ENCODE results near the gene HES1.

Gene HES1

DNA sequence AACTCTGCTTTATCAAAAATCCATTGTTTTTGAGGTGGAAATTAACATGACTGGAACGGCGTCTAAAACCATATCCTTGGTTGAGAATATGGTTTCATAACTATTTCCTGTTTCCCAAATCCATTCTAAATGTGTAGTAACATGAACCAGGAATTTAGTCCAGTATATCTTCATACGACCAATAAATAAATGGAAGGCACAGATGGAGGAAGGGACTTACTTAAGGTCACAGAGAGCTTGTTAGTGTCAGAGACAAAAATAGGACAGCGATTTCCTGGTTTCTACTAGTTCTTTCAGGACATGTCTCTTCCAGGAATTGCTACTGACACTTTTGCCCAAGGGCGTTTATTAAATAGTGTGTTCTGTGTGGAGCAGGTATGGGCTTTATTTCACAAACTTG lies 41.2 kb downstream of the HES1 start:
- Histone ChIP-seq H3K27ac (ENCODE audit: insufficient read depth, low read length, poor library complexity, severe bottlenecking) (no peak overlapping the region), H3K4me1 (ENCODE audit: control insufficient read depth, insufficient read depth, low read length, poor library complexity, severe bottlenecking) (no peaks in the 10 kb centered on the region), H3K27me3 (replicated peaks; ENCODE audit: control insufficient read depth, insufficient read depth, low read length, poor library complexity, severe bottlenecking) (peaks cover 3% of the 10 kb centered on the region), H3K36me3 (ENCODE audit: control insufficient read depth, insufficient read depth, low read length) (no peaks in the 10 kb centered on the region), H3K9me3 (ENCODE audit: control insufficient read depth, low read length) (no peaks in the 10 kb centered on the region), H3K4me3 (ENCODE audit: insufficient read depth, low read depth, low read length, poor library complexity, severe bottlenecking) (no peak overlapping the region)
- DNase-seq = no peak

DNA sequence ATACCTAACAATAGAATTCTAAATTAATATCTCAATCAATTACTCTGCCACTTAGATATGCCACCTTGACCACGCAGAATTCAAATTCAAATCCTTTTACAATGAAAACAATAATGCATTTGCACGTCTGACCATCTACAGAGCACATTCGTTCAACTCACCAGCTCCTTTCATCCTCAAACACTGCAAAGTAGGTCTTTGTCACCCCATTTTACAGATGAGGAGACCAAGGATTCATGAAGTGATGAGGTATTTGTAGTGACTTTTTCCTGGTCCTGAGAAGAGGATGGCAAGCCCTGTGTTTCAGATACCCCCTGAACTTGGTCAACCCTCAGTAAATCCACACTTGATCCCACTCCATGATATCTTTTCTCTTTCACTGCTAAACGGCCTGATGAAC lies 42.2 kb downstream of the HES1 start:
- Histone ChIP-seq H3K27ac (ENCODE audit: insufficient read depth, low read length, poor library complexity, severe bottlenecking) (no peak overlapping the region), H3K4me1 (ENCODE audit: control insufficient read depth, insufficient read depth, low read length, poor library complexity, severe bottlenecking) (no peaks in the 10 kb centered on the region), H3K36me3 (ENCODE audit: control insufficient read depth, insufficient read depth, low read length) (no peaks in the 10 kb centered on the region), H3K27me3 (replicated peaks; ENCODE audit: control insufficient read depth, insufficient read depth, low read length, poor library complexity, severe bottlenecking) (peaks cover 3% of the 10 kb centered on the region), H3K4me3 (ENCODE audit: insufficient read depth, low read depth, low read length, poor library complexity, severe bottlenecking) (no peak overlapping the region), H3K9me3 (ENCODE audit: control insufficient read depth, low read length) (no peaks in the 10 kb centered on the region)
- no peak for DNase-seq

DNA sequence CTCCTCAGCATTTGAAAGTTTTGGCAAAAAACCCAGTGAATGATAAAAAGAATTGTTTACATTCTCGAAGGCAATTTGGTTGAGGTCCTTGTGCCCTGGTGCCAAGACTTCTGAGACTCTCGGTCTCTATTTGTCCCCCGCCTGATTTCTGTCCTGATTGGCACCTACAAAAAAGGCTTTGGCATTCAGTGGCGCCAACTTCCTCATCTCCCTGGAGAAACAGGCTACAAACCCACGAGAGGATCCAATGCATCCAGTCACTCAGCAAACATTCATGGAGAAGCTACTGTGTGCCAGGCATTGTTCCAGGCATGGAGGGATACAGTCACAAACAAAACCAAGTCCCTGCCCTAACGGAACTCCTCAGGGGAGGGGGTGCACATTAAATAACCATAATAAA lies 42.7 kb downstream of the HES1 start:
- no peak overlapping the region for H3K27ac ChIP-seq (ENCODE audit: insufficient read depth, low read length, poor library complexity, severe bottlenecking)
- no peak for DNase-seq
- peaks cover 3% of the 10 kb centered on the region for H3K27me3 ChIP-seq (replicated peaks; ENCODE audit: control insufficient read depth, insufficient read depth, low read length, poor library complexity, severe bottlenecking)
- no peak overlapping the region for H3K4me3 ChIP-seq (ENCODE audit: insufficient read depth, low read depth, low read length, poor library complexity, severe bottlenecking)
- no peaks in the 10 kb centered on the region for H3K9me3 ChIP-seq (ENCODE audit: control insufficient read depth, low read length)
- H3K36me3 ChIP-seq (ENCODE audit: control insufficient read depth, insufficient read depth, low read length) = no peaks in the 10 kb centered on the region
- no peaks in the 10 kb centered on the region for H3K4me1 ChIP-seq (ENCODE audit: control insufficient read depth, insufficient read depth, low read length, poor library complexity, severe bottlenecking)

DNA sequence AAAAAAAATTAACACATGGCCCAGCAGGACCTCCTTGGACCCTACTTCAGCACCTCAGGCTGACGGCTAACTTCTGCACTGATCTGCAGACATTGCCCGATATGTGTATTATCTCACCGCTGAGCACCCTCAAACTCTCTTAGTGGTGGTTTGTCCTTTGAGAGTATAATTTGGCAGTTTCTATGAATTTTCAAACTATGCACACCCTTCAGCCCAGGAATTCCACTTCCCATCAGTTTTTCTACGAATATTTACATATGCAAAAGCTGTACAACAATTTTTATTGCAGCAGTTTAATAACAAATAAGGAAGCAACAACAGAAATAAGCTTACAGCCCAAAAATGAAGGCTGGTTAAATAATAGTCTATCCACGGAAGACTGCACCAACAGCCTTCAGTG lies 44.6 kb downstream of the HES1 start:
- Histone ChIP-seq H3K27ac (ENCODE audit: insufficient read depth, low read length, poor library complexity, severe bottlenecking) (no peak overlapping the region), H3K4me3 (ENCODE audit: insufficient read depth, low read depth, low read length, poor library complexity, severe bottlenecking) (no peak overlapping the region), H3K4me1 (ENCODE audit: control insufficient read depth, insufficient read depth, low read length, poor library complexity, severe bottlenecking) (no peaks in the 10 kb centered on the region), H3K36me3 (ENCODE audit: control insufficient read depth, insufficient read depth, low read length) (no peaks in the 10 kb centered on the region), H3K9me3 (ENCODE audit: control insufficient read depth, low read length) (no peaks in the 10 kb centered on the region), H3K27me3 (replicated peaks; ENCODE audit: control insufficient read depth, insufficient read depth, low read length, poor library complexity, severe bottlenecking) (no peaks in the 10 kb centered on the region)
- DNase-seq = no peak

DNA sequence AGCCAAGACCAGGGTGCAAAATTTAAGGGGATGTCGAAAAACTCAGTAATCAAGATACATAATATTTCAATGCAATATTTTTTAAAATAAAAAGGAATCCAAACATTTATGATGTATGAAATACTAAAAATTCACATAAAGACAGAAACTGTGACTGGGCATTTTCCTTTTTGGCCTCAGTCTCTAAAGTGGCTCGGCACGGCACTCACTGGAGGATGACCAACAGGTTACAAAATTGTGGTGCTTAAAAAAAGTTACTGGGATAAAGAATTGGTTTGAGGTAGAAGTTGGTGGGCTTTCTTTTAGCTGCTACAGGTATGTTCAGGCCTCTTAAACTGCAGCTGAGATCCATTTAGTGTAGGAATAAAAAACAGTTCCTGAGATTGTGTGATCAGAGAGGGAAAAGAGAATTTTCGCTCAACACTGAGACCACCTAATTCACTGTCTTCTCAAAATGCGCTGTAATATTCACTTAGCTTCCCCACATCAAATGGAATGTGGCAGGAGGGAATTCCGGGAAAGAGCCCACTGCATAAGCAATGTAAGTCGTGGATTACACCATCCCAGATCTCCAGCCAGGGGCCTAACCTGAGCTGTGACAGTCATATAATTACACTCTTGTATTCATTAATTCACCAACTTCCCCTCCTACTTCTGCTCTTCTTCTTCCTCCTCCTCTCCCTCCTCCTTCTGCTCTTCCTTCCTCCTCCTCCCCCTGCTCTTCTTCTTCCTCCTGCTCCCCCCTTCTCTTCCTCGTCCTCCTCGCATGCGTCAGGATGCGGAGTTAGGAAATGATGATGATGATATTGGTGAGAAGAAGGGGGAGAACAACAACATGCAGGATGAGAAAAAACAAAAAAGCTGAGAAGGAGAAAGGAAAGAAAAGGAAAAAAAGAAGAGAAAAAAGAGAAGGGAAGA lies 45.9 kb downstream of the HES1 start:
- Histone ChIP-seq H3K36me3 (ENCODE audit: control insufficient read depth, insufficient read depth, low read length) (no peaks in the 10 kb centered on the region), H3K4me1 (ENCODE audit: control insufficient read depth, insufficient read depth, low read length, poor library complexity, severe bottlenecking) (no peaks in the 10 kb centered on the region), H3K27me3 (replicated peaks; ENCODE audit: control insufficient read depth, insufficient read depth, low read length, poor library complexity, severe bottlenecking) (no peaks in the 10 kb centered on the region), H3K9me3 (ENCODE audit: control insufficient read depth, low read length) (no peaks in the 10 kb centered on the region), H3K4me3 (ENCODE audit: insufficient read depth, low read depth, low read length, poor library complexity, severe bottlenecking) (no peak overlapping the region), H3K27ac (ENCODE audit: insufficient read depth, low read length, poor library complexity, severe bottlenecking) (no peak overlapping the region)
- DNase-seq = no peak

DNA sequence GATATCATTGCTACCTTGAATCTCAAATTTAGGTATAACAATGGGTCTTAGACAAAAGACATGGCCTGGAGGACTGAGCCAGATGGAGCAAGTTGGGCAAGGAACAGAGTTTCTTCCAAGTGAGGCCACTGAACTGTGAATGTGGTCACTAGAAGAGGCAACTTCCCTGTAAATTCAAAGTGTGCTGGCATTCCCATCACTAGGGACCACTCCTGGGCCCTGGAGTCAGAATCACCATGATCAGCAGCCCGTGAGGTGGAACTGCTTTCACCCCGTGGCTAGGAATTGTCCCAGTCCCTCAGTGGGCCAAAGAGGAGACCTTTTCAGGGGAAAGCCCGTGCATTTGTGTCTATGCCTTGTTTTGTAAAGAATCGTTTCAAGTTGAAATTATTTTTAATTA lies 47.3 kb downstream of the HES1 start:
- no peaks in the 10 kb centered on the region for H3K36me3 ChIP-seq (ENCODE audit: control insufficient read depth, insufficient read depth, low read length)
- H3K27ac ChIP-seq (ENCODE audit: insufficient read depth, low read length, poor library complexity, severe bottlenecking) = no peak overlapping the region
- no peak overlapping the region for H3K4me3 ChIP-seq (ENCODE audit: insufficient read depth, low read depth, low read length, poor library complexity, severe bottlenecking)
- DNase-seq = no peak
- H3K4me1 ChIP-seq (ENCODE audit: control insufficient read depth, insufficient read depth, low read length, poor library complexity, severe bottlenecking) = no peaks in the 10 kb centered on the region
- H3K27me3 ChIP-seq (replicated peaks; ENCODE audit: control insufficient read depth, insufficient read depth, low read length, poor library complexity, severe bottlenecking) = no peaks in the 10 kb centered on the region
- H3K9me3 ChIP-seq (ENCODE audit: control insufficient read depth, low read length) = no peaks in the 10 kb centered on the region

DNA sequence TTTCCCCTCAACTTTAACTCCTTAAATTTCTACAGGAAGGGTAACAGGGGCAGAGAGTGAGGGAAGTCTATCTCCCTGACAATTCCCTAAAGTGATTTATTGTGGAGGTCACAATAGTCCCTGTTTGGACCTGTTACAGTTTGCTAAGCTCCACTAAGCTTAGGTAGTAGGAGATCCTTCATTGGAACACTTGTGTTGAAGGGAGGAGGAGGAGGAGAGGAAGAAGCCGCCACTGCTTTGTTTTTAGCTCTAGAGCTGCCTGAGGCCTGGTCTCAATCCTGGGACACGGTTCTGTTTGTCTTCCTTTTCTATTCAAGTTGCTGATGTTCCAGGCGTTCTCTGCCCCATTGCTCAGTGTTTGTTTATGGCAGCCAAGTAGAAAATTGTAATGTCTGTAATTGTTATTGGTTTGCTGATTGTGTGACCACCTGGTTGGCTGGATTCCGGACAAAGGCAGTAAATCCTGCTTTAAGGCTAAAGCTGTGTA lies 48.4 kb downstream of the HES1 start:
- no peak overlapping the region for H3K4me3 ChIP-seq (ENCODE audit: insufficient read depth, low read depth, low read length, poor library complexity, severe bottlenecking)
- H3K4me1 ChIP-seq (ENCODE audit: control insufficient read depth, insufficient read depth, low read length, poor library complexity, severe bottlenecking) = no peaks in the 10 kb centered on the region
- no peaks in the 10 kb centered on the region for H3K36me3 ChIP-seq (ENCODE audit: control insufficient read depth, insufficient read depth, low read length)
- H3K27me3 ChIP-seq (replicated peaks; ENCODE audit: control insufficient read depth, insufficient read depth, low read length, poor library complexity, severe bottlenecking) = no peaks in the 10 kb centered on the region
- no peak overlapping the region for H3K27ac ChIP-seq (ENCODE audit: insufficient read depth, low read length, poor library complexity, severe bottlenecking)
- no peaks in the 10 kb centered on the region for H3K9me3 ChIP-seq (ENCODE audit: control insufficient read depth, low read length)
- no peak for DNase-seq

DNA sequence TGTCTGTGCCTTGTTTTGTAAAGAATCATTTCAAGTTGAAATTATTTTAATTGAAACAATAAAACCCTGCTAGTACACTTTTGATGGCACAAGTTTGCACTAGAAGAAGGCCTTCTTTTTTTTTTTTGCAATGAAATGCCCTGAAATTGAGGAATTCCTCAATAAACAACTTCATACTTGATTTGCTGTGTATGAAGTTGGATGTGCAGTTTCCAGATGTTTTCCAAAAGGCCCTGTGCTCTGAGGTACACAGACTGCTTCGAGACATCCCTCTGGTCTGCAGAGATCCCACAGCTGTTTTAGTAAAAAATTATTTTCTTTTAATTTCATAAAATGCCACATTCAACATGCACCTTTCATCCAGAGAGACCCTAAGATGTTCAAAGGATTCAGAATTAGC lies 48.9 kb downstream of the HES1 start:
- Histone ChIP-seq H3K27me3 (replicated peaks; ENCODE audit: control insufficient read depth, insufficient read depth, low read length, poor library complexity, severe bottlenecking) (no peaks in the 10 kb centered on the region), H3K4me3 (ENCODE audit: insufficient read depth, low read depth, low read length, poor library complexity, severe bottlenecking) (no peak overlapping the region), H3K4me1 (ENCODE audit: control insufficient read depth, insufficient read depth, low read length, poor library complexity, severe bottlenecking) (no peaks in the 10 kb centered on the region), H3K27ac (ENCODE audit: insufficient read depth, low read length, poor library complexity, severe bottlenecking) (no peak overlapping the region), H3K9me3 (ENCODE audit: control insufficient read depth, low read length) (no peaks in the 10 kb centered on the region), H3K36me3 (ENCODE audit: control insufficient read depth, insufficient read depth, low read length) (no peaks in the 10 kb centered on the region)
- no peak for DNase-seq

DNA sequence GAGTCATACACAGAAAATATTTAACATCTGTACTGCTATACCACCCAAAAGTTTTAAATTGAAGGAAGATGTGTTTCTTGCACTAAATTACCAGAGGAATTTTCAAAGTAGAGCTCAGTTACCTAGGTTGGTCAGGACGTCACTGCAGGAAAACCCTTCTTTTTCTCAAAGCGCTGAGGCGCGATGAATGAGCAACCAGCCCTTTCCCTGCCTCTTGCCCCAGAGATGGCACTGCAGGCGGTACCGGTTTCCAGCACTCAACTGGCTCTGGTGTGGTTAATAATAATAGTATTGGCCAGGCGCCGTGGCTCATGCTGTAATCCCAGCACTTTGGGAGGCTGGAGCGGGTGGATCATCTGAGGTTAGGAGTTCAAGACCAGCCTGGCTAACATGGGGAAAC lies 49.3 kb downstream of the HES1 start:
- DNase-seq = no peak
- Histone ChIP-seq H3K27me3 (replicated peaks; ENCODE audit: control insufficient read depth, insufficient read depth, low read length, poor library complexity, severe bottlenecking) (no peaks in the 10 kb centered on the region), H3K4me3 (ENCODE audit: insufficient read depth, low read depth, low read length, poor library complexity, severe bottlenecking) (no peak overlapping the region), H3K27ac (ENCODE audit: insufficient read depth, low read length, poor library complexity, severe bottlenecking) (no peak overlapping the region), H3K9me3 (ENCODE audit: control insufficient read depth, low read length) (no peaks in the 10 kb centered on the region), H3K4me1 (ENCODE audit: control insufficient read depth, insufficient read depth, low read length, poor library complexity, severe bottlenecking) (no peaks in the 10 kb centered on the region), H3K36me3 (ENCODE audit: control insufficient read depth, insufficient read depth, low read length) (no peaks in the 10 kb centered on the region)

DNA sequence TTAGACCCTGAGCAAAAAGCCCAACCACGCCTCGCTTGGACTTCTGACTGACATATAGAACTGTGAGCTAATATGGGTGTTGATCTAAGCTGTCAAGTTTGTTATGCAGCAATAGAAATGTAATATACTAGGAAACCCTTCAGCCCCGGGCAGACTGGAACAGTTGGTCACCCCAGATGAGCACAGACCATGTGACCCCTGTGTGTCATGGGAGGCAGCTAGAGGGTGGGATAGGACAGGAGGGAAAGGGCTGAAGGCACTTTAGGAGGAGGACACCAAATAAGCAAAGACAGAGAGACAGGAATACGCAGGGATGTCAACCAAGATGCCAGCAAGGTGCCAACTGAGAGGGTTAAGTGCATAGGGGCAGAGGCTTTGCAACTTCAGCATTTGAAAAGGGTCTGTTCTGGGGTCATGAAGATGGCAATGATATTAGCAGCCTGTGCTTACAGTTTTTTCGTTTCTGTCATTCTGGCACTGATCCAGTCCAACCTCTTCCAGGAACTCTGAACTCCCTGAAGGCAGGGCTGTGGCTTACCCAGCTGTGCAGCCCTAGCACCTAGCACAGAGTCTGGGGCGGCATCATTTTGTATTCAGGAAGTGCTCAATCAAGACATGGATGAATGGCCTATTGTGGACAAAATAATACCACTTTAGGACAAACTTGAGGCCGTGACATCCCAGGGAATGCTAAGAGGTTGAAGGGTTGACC lies 51.4 kb downstream of the HES1 start:
- Histone ChIP-seq H3K4me1 (ENCODE audit: control insufficient read depth, insufficient read depth, low read length, poor library complexity, severe bottlenecking) (no peaks in the 10 kb centered on the region), H3K27ac (ENCODE audit: insufficient read depth, low read length, poor library complexity, severe bottlenecking) (no peak overlapping the region), H3K36me3 (ENCODE audit: control insufficient read depth, insufficient read depth, low read length) (no peaks in the 10 kb centered on the region), H3K27me3 (replicated peaks; ENCODE audit: control insufficient read depth, insufficient read depth, low read length, poor library complexity, severe bottlenecking) (no peaks in the 10 kb centered on the region), H3K4me3 (ENCODE audit: insufficient read depth, low read depth, low read length, poor library complexity, severe bottlenecking) (no peak overlapping the region), H3K9me3 (ENCODE audit: control insufficient read depth, low read length) (no peaks in the 10 kb centered on the region)
- no peak for DNase-seq

Measured in effector memory CD4-positive, alpha-beta T cell (primary cell).